K562 (cell line): ENCODE results near the gene RNF145. TPM values are rescaled to one million over a fixed set of nuclear protein-coding genes. Genes with fewer than 3 reads are reported as not detected.

Experiments
- polyA plus RNA-seq, 8 experiments: library from polyadenylated mRNA; depleted of rRNA in 4 of 8; stranded (reverse) in 5 of 8; unstranded in 3 of 8; fragments of >200 nt; fragmentation: Nextera tagmentation in 2 of 8; fragmentation: Illumina TruSeq in 1 of 8; extraction: Ambion mirVana in 2 of 8; extraction: Trizol in 1 of 8; gene quantifications; 2 replicates each; pipeline versions ENCODE4 v1.2.1 to v1.2.3, GENCODE V29; 2011 to 2014; ENCODE audit warnings: inconsistent platforms in 1 of 8, missing spikeins in 1 of 8
- total RNA-seq, 7 experiments: library from RNA; depleted of rRNA in 6 of 7; stranded (reverse); fragments of >200 nt in 6 of 7; fragmentation: Illumina TruSeq in 2 of 7; extraction: Trizol in 2 of 7; gene quantifications; 2 replicates each; pipeline versions ENCODE4 v1.2.1 to v1.2.3, GENCODE V29; 2011 to 2021; ENCODE audit warnings: low replicate concordance in 1 of 7
- TF ChIP-seq, protein P1 (sequence below), 2 experiments: fragments of 450-650 bp; formaldehyde crosslinking in 1 of 2; IDR thresholded peaks; 2 replicates each; pipeline versions ENCODE4 v1.4.0 to v1.6.1; 2014 to 2020; ENCODE audit warnings: mild to moderate bottlenecking in 2 of 2, borderline replicate concordance in 1 of 2, low read depth in 1 of 2

Gene RNF145
- total and polyA plus RNA-seq, 9 of the 15 experiments (the other 6 are each of a cell fraction or from before 2014, with no cell fraction given), result 13.6 to 40.7 (median 25.4) TPM

DNA sequence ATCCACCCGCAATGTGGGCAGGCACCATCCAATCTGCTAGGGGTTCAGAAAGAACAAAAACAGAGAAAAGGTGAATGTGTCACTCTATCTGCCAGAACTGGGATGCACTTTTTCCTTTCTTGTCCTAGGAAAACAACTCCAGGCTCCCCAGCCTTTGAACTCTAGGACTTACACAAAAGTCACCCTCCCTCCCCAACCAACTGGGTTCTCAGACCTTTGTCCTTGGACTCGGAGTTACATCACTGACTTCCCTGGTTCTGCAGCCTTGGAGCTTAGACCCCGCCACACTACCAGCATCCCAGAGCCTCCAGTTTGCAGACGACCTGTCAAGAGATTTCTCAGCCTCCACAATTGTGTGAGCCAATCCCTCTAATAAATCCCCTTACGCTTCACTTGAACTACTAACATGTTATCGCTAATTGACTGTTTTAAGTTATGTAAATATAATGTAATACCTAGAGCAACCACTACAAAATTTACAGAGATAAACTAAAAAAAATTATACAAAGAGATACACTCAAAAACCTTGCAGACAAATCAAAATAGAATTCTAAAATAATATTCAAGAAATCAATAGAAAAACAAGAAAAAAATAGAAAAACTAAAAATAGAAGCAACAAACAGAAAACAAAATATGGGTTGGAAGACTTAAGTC, 48.4 kb upstream of the RNF145 start (continued):
- TF ChIP-seq, protein P1, sequence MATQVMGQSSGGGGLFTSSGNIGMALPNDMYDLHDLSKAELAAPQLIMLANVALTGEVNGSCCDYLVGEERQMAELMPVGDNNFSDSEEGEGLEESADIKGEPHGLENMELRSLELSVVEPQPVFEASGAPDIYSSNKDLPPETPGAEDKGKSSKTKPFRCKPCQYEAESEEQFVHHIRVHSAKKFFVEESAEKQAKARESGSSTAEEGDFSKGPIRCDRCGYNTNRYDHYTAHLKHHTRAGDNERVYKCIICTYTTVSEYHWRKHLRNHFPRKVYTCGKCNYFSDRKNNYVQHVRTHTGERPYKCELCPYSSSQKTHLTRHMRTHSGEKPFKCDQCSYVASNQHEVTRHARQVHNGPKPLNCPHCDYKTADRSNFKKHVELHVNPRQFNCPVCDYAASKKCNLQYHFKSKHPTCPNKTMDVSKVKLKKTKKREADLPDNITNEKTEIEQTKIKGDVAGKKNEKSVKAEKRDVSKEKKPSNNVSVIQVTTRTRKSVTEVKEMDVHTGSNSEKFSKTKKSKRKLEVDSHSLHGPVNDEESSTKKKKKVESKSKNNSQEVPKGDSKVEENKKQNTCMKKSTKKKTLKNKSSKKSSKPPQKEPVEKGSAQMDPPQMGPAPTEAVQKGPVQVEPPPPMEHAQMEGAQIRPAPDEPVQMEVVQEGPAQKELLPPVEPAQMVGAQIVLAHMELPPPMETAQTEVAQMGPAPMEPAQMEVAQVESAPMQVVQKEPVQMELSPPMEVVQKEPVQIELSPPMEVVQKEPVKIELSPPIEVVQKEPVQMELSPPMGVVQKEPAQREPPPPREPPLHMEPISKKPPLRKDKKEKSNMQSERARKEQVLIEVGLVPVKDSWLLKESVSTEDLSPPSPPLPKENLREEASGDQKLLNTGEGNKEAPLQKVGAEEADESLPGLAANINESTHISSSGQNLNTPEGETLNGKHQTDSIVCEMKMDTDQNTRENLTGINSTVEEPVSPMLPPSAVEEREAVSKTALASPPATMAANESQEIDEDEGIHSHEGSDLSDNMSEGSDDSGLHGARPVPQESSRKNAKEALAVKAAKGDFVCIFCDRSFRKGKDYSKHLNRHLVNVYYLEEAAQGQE (IDR thresholded peaks at IDR 0.05; ENCODE audit: borderline replicate concordance), result no peak
- TF ChIP-seq, protein P1 (CRISPR knock-in tag; IDR thresholded peaks at IDR 0.05; ENCODE audit: low read depth), result no peak
- TF ChIP-seq, all 486 proteins: peak for 0
